ENCODE measurements around the gene FNDC1. TPM values are rescaled to one million over a fixed set of nuclear protein-coding genes. Genes with fewer than 3 reads are reported as not detected.

The FNDC1 gene
- total RNA-seq, 2 donors from 2014 or later: 0.52 TPM; not detected in 1

DNA sequence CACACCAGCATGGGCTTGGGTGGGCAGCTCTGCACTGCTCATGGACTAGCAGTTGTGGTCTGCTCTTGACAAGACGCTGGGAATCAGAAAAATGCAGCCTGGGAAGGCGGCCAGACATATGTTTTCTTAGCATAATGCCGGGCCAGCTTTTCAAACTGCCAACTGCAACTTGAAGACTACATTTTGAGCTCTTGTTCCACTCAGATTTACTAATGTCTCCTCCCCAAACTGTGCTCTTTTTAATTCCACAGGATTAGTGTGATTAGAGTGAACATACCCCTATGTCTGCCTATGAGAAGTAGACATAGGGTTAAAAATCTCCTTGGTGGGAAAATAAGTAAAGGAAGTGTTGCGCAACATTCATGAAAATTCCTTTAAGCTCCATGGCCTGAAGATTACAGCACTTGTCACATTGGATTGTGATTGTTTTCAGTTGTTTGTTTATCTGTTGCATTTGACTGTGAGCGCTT, 5.3 kb upstream of the FNDC1 start:
- ATAC-seq: no peak
- peaks cover 6% of the 10 kb centered on the region for H3K4me1 ChIP-seq

GRCh38 chr6:159168536-159169192, 536 bp upstream of the FNDC1 start:
- H3K36me3 ChIP-seq (replicated peaks in 1 of 2; ENCODE audit: insufficient read depth in 1 of 2, low read depth in 2 of 2): no peaks in the 10 kb centered on the region
- 4 to 6% methylated on average over 21 to 40 of the region's 43 CpGs for WGBS, 2 donors
- intact Hi-C loops (cut with DNase I): no loop called here
- no peak overlapping the region for H3K4me3 ChIP-seq
- no peak overlapping the region for H3K27ac ChIP-seq
- DNase-seq: peak in 3 of 4 donors; percentile 25 to 58 (median 32)
- peaks cover 0 to 13% of the 10 kb centered on the region in 2 donors for H3K27me3 ChIP-seq
- ATAC-seq: no peak
- no peaks in the 10 kb centered on the region for H3K9me3 ChIP-seq
- peaks cover 16% of the 10 kb centered on the region for H3K4me1 ChIP-seq
- TF ChIP-seq CTCF (IDR thresholded peaks at IDR 0.05): peak in 1 of 7 experiments; percentile 6
- no peak for TF ChIP-seq POLR2A (IDR thresholded peaks at IDR 0.05)

More for the DNA sequence above, 5.3 kb upstream of the FNDC1 start:
- no peak overlapping the region for H3K27ac ChIP-seq
- TF ChIP-seq CTCF (IDR thresholded peaks at IDR 0.05): no peak
- no peak for TF ChIP-seq POLR2A (IDR thresholded peaks at IDR 0.05)
- 35 to 51% methylated on average over 5 of the region's 5 CpGs for WGBS, 2 donors
- peaks cover 0 to 6% of the 10 kb centered on the region in 2 donors for H3K27me3 ChIP-seq
- H3K36me3 ChIP-seq (replicated peaks in 1 of 2; ENCODE audit: insufficient read depth in 1 of 2, low read depth in 2 of 2): no peaks in the 10 kb centered on the region
- H3K4me3 ChIP-seq: no peak overlapping the region
- intact Hi-C loops (cut with DNase I): no loop called here
- peak in 1 of 4 donors; percentile 33 for DNase-seq
- H3K9me3 ChIP-seq: no peaks in the 10 kb centered on the region

GRCh38 chr6:159169557-159170332, 545 bp downstream of the FNDC1 start:
- ATAC-seq (no peak), DNase-seq (peak in 1 of 4 donors; percentile 8)
- intact Hi-C loops (cut with DNase I): loop anchor here (10.0 kb wide), 1 partner anchor 485 kb away; no protein-coding TSS in a partner anchor
- Histone ChIP-seq H3K36me3 (replicated peaks in 1 of 2; ENCODE audit: insufficient read depth in 1 of 2, low read depth in 2 of 2) (no peaks in the 10 kb centered on the region), H3K4me1 (peaks cover 16% of the 10 kb centered on the region), H3K9me3 (no peaks in the 10 kb centered on the region), H3K27ac (no peak overlapping the region), H3K4me3 (no peak overlapping the region), H3K27me3 (peaks cover 0 to 13% of the 10 kb centered on the region in 2 donors)
- TF ChIP-seq POLR2A (IDR thresholded peaks at IDR 0.05) (no peak), CTCF (IDR thresholded peaks at IDR 0.05) (no peak)
- WGBS, 2 donors: 0 to 3% methylated on average over 29 to 79 of the region's 87 CpGs

GRCh38 chr6:159170333-159170672, 1.1 kb downstream of the FNDC1 start:
- H3K9me3 ChIP-seq: no peaks in the 10 kb centered on the region
- intact Hi-C loops (cut with DNase I): loop anchor here (10.0 kb wide), 1 partner anchor 484 kb away; no protein-coding TSS in a partner anchor
- 5% methylated on average over 7 of the region's 7 CpGs for WGBS, 2 donors
- TF ChIP-seq POLR2A (IDR thresholded peaks at IDR 0.05) (no peak), CTCF (IDR thresholded peaks at IDR 0.05) (no peak)
- ATAC-seq (no peak), DNase-seq (no peak)
- peaks cover 0 to 13% of the 10 kb centered on the region in 2 donors for H3K27me3 ChIP-seq
- no peak overlapping the region for H3K27ac ChIP-seq
- peaks cover 16% of the 10 kb centered on the region for H3K4me1 ChIP-seq
- H3K4me3 ChIP-seq: no peak overlapping the region
- no peaks in the 10 kb centered on the region for H3K36me3 ChIP-seq (replicated peaks in 1 of 2; ENCODE audit: insufficient read depth in 1 of 2, low read depth in 2 of 2)
